ENCODE measurements around the gene KRTAP10-1.

Gene KRTAP10-1

GRCh38 chr21:44530221-44530902 is 9.6 kb downstream of the KRTAP10-1 start:
- no peak overlapping the region for H3K4me2 ChIP-seq
- H3K36me3 ChIP-seq: no peaks in the 10 kb centered on the region
- H3K9ac ChIP-seq: no peak overlapping the region
- no peaks in the 10 kb centered on the region for H3K4me1 ChIP-seq
- no peaks in the 10 kb centered on the region for H3K27me3 ChIP-seq
- H3K27ac ChIP-seq: no peak overlapping the region
- no peak overlapping the region for H3K4me3 ChIP-seq
- no peak for TF ChIP-seq Cebpa-rat (IDR thresholded peaks at IDR 0.05)
- peaks cover 1% of the 10 kb centered on the region for H3K9me3 ChIP-seq
- no peaks in the 10 kb centered on the region for H4K20me1 ChIP-seq

DNA sequence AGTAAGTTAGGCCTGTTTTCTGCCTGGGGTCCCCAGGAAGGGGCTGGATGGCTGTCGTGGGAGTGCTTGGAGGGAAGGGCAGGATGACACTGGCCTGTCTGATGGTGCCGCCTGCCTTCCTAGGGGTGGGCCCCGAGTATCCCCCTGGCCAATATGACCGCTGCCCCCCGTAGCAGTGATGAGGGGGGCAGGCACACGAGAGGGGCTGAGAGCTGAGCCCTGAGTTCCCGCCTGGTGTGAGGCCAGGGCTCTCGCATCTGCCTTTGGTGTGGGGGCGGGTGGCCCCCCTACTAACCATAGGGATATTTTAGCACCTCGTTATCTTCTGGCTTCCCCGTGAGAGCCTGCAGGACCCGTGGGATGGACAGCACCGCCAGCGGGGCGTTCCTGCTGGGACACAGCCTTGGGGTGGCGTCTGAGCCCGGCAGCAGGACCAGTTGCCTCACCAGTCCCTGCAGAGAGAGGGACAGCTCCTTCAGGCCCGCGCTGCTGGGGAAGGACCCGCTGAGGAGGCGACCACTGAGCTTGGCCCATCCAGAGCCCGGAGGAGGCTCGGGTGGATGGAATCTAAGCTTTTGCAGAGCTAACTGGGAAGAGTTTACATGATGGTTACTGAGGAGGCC is 10.4 kb downstream of the KRTAP10-1 start:
- no peaks in the 10 kb centered on the region for H3K4me1 ChIP-seq
- no peaks in the 10 kb centered on the region for H4K20me1 ChIP-seq
- no peaks in the 10 kb centered on the region for H3K36me3 ChIP-seq
- H3K9ac ChIP-seq: no peak overlapping the region
- no peak overlapping the region for H3K4me3 ChIP-seq
- no peaks in the 10 kb centered on the region for H3K27me3 ChIP-seq
- H3K9me3 ChIP-seq: peaks cover 9% of the 10 kb centered on the region
- no peak for TF ChIP-seq Cebpa-rat (IDR thresholded peaks at IDR 0.05)
- no peak overlapping the region for H3K4me2 ChIP-seq
- H3K27ac ChIP-seq: no peak overlapping the region

GRCh38 chr21:44529011-44529421 is 11.0 kb downstream of the KRTAP10-1 start:
- no peak for TF ChIP-seq Cebpa-rat (IDR thresholded peaks at IDR 0.05)
- Histone ChIP-seq H3K4me2 (no peak overlapping the region), H3K36me3 (no peaks in the 10 kb centered on the region), H3K9ac (no peak overlapping the region), H3K27ac (no peak overlapping the region), H4K20me1 (no peaks in the 10 kb centered on the region), H3K9me3 (peaks cover 15% of the 10 kb centered on the region), H3K4me1 (no peaks in the 10 kb centered on the region), H3K27me3 (no peaks in the 10 kb centered on the region), H3K4me3 (no peak overlapping the region)

DNA sequence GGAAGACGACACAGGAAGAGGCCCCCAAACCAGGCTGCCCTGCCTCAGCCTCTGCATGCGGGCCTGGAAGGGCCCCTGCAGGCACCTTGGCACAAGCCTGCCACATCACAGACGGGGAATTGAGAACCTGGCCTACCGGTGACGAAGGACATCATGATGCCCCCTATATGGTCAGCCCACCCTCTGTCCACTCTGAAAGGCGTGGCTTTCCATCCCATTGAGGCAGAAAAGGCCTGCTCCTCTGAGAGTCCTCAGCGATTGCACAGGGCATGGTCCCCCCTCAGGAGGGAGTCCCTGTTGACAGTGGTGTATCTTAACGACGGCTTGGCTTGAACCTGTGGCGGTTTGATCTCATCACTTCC is 11.4 kb downstream of the KRTAP10-1 start:
- Histone ChIP-seq H3K27me3 (no peaks in the 10 kb centered on the region), H3K4me1 (no peaks in the 10 kb centered on the region), H3K27ac (no peak overlapping the region), H3K4me3 (no peak overlapping the region), H3K36me3 (no peaks in the 10 kb centered on the region), H3K4me2 (no peak overlapping the region), H3K9me3 (peaks cover 19% of the 10 kb centered on the region), H3K9ac (no peak overlapping the region), H4K20me1 (no peaks in the 10 kb centered on the region)
- TF ChIP-seq Cebpa-rat (IDR thresholded peaks at IDR 0.05): no peak

- H4K20me1 ChIP-seq: no peaks in the 10 kb centered on the region
- no peak overlapping the region for H3K4me2 ChIP-seq
- no peaks in the 10 kb centered on the region for H3K27me3 ChIP-seq
- H3K4me1 ChIP-seq: no peaks in the 10 kb centered on the region
- H3K27ac ChIP-seq: no peak overlapping the region
- no peak overlapping the region for H3K9ac ChIP-seq
- TF ChIP-seq Cebpa-rat (IDR thresholded peaks at IDR 0.05): no peak
- peaks cover 24% of the 10 kb centered on the region for H3K9me3 ChIP-seq
- H3K36me3 ChIP-seq: no peaks in the 10 kb centered on the region
- no peak overlapping the region for H3K4me3 ChIP-seq
Observed at GRCh38 chr21:44527983-44528633, 11.9 kb downstream of the KRTAP10-1 start.

DNA sequence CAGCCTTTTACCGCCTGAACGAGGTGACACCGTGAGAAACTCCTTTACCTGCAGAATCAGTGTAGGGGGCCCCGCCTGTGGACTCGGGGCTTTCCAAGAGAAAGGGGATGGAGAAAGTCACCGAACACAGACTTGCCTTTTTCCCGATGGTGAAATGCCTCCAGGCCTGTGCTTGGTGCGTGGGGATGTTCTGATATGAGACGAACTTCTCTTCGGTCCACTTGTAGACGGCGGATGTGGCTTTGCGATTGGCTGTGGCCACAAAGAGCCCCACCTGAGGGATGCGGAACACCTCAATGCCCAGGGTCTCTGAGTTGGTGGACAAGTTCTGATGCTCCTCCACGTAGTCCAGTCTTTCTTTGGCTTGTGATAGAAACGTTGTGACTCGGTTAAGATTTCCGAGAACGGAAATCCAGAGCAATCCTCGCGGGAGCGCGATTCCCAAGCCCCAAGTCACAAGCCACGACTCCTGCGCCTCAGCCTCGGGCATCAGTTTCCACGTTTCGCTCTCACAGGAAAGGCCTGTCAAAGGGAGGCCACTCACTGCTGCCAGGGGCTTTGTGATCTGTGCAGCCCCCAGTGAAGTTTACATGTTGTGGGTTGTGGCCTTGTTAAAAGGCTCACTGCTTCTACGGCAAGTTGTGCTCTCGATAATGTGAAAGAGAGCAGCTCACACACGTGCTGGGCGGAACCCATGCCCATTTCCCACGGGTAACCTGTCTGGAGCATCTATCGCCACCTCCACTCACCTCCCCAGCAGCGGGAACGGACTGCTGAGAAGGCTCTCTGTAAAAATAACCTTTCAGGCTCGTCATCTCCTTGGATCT is 12.6 kb downstream of the KRTAP10-1 start:
- no peak overlapping the region for H3K27ac ChIP-seq
- H3K27me3 ChIP-seq: no peaks in the 10 kb centered on the region
- H3K4me2 ChIP-seq: no peak overlapping the region
- H3K9ac ChIP-seq: no peak overlapping the region
- no peaks in the 10 kb centered on the region for H3K4me1 ChIP-seq
- TF ChIP-seq Cebpa-rat (IDR thresholded peaks at IDR 0.05): no peak
- H3K9me3 ChIP-seq: peaks cover 25% of the 10 kb centered on the region
- H3K4me3 ChIP-seq: no peak overlapping the region
- H4K20me1 ChIP-seq: no peaks in the 10 kb centered on the region
- no peaks in the 10 kb centered on the region for H3K36me3 ChIP-seq

- Histone ChIP-seq H3K27ac (no peak overlapping the region), H4K20me1 (no peaks in the 10 kb centered on the region), H3K4me3 (no peak overlapping the region), H3K27me3 (no peaks in the 10 kb centered on the region), H3K9ac (no peak overlapping the region), H3K36me3 (no peaks in the 10 kb centered on the region), H3K4me1 (no peaks in the 10 kb centered on the region), H3K4me2 (no peak overlapping the region), H3K9me3 (peaks cover 25% of the 10 kb centered on the region)
- no peak for TF ChIP-seq Cebpa-rat (IDR thresholded peaks at IDR 0.05)
Observed at GRCh38 chr21:44526096-44526997, 13.6 kb downstream of the KRTAP10-1 start.

GRCh38 chr21:44525391-44526095 is 14.5 kb downstream of the KRTAP10-1 start:
- H3K27me3 ChIP-seq: no peaks in the 10 kb centered on the region
- no peak for TF ChIP-seq Cebpa-rat (IDR thresholded peaks at IDR 0.05)
- no peaks in the 10 kb centered on the region for H4K20me1 ChIP-seq
- H3K4me1 ChIP-seq: no peaks in the 10 kb centered on the region
- no peak overlapping the region for H3K27ac ChIP-seq
- peaks cover 25% of the 10 kb centered on the region for H3K9me3 ChIP-seq
- H3K4me2 ChIP-seq: no peak overlapping the region
- H3K36me3 ChIP-seq: no peaks in the 10 kb centered on the region
- no peak overlapping the region for H3K4me3 ChIP-seq
- no peak overlapping the region for H3K9ac ChIP-seq

Data from BLaER1 (cell line).